Stimulated activated naive CD4-positive, alpha-beta T cell treated with Interleukin-2 at 50 U/mL for 16 hours (primary cell): ENCODE measurements around the gene NFKBIA.
A peak's percentile ranks its signal among the peaks of the same experiment; 100 is the strongest.
"Not testable (repeated sequence)": the region's sequence is repeated elsewhere in the genome, so short reads cannot be mapped to it uniquely, and the experiment has no call there.

ENCODE experiments used
- DNase-seq: peaks from one replicate; lab custom pipeline; 2025; lab: John Stamatoyannopoulos, UW

The NFKBIA gene

DNA sequence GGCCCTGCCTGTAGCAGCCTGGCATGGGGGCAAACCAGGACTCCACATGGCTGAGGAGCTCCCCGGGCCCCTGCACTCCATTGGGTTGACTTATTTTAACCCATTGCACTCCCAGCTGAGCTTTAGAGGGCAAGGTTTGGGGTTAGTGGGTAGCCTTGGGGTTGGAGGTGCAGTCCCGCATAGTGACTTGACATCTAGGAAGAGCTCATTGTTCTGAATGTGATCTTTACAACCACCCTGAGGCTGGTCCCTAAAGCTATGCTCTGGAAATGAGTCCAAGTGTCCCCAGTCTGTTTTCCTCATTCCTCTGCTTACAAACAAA is 36.4 kb downstream of the NFKBIA start:
- no peak for DNase-seq

DNA sequence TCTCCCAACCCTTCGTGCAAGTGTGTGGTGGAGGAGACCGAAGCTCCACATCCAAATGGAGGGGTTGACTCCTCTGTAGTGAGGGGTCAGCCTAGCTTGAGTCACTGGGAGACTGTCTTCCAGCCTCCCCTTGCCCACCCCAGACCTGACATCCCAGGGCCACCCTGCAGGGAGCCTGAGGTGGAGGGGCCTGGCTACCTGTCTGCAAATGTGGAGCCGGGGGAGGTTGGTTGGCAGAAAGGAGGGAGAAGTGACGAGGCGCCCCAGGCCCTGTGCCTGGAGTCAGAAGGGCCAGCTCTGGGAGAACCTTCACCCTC is 37.5 kb downstream of the NFKBIA start:
- DNase-seq: no peak

DNA sequence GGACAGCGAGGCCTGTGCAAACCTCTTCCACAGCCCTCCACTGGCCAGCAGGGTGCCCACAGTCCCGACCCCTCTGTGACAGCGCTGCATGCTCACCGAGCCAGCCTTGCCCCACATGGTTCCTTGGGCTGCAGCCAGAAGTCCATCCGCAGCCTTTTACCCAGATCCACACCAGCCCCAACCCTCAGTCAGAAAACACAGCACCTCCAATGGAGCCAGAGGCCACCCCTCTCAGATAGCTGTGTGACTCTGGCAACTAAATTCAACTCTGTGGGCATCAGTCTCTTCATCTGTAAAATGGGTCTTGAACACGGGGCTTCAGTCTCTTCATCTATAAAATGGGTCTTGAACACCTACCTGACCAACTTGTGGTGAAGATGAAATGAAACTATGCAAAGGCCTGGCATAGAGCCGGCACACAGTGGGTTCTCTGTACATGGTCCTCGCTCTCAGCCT is 38.0 kb downstream of the NFKBIA start:
- no peak for DNase-seq

DNA sequence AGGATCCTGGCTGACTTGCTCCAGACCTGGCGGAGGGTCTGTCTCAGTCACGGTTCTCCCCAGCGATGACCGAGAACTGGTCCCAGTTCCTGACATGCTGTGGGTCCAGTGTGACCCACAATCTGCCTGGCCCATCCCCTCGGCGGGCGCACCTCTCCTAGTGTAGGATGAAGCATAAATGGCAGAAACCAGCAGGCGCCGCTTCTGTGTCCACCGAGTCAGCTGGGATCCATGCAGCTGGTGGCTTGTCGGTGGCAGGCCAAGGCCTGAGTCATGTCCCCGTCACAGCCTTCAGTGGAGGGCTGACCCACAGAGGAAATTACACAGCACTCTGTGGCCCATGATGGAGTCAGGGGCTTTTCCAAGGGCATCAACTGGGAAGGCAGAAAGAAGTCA is 38.5 kb downstream of the NFKBIA start:
- DNase-seq: no peak

DNA sequence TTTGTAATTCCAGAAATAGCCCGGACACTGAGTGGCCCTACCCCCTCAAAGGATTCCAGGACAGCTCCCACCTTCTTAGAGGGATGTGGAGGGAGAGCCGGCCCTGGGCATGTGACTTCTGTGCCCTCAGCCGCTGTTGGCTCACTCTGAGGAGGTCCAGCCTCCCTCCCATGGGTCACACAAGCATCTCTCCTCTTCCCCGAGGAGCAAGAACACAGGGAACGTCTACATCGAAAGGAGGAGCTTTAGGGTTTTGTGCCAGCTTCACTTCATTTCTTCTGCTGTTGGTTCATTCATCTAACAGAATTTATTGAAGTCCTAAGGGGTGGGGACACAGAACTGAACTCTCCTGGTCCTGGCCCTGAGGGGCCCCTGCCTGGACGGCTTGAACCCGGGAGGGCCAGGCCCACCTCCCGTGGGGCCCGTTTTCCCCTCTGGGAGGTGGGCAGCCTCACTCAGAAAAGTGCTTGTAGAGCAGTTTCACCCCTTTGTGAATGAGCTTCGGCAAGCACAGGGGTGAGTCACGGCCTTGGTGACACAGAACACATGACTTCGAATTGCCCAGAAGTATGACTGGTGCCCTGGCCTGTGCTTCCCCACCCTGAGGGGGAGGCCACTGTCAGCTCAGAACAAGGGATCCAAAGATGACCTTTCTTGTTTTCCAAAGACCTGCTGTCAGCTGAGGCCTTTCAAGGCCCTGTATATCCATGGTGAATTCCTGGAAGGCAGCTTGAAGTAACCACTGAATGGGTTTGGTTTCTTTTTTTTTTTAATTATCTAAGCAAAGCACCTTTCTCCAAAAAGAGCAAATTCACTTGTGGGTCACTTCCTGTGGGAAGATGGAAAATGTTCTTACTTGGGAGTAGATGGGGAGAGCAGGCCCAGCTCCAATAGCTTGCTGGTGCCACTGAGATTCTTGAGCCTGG is 39.2 kb downstream of the NFKBIA start:
- peak; percentile 80 for DNase-seq

DNA sequence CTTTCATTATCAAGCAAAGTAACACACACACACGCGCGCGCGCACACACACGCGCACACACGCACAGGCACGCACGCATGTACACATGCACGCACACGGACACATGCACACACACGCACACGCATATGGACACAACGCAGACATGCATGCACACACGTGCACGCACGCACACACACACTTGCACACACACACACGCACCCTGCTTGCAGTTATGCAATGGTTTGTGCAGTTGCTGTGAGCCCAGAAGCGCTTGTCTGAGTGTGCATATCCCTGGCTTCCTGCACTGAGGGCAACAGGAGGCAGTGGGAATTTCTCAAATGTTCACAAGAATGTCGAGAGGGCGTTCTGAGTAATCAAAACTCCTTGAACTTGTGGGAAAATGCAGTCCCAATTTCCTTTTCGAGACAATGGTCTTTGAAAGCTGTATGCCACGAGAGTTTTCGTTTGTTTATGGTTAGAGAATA is 41.6 kb downstream of the NFKBIA start:
- DNase-seq: no peak

DNA sequence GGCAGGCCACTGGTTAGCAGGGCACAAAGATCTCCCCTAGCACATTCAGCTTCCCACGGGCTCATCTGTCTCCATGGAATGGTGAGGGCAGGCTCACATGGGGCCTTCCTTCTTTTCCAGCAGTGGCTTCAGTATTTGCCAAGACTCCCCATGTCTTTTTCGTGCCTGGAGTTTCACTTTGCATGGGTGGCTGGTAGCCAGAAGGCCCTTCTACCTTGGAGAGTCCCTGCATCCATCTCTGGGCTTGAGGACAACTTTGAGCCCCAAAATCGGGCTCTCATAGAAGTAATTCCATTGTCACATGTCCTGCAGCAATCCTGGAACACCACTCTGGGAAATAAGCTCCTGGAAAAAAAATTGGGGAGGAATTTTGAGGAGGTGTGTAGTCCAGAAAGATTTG is 42.1 kb downstream of the NFKBIA start:
- no peak for DNase-seq

DNA sequence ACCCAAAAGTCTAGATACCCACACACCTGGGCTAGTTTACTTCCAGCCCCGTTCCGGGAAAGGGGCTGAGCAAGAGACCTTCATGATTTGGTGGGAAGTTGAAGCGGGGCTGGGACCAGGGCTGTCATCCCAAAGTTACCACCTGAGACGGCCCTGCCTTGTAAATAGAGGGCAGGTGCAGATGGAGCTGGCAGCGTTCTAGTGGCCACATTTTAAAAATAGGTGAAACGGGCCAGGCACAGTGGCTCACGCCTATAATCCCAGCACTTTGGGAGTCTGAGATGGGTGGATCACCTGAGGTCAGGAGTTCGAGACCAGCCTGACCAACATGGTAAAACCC is 43.4 kb downstream of the NFKBIA start:
- DNase-seq: no peak

DNA sequence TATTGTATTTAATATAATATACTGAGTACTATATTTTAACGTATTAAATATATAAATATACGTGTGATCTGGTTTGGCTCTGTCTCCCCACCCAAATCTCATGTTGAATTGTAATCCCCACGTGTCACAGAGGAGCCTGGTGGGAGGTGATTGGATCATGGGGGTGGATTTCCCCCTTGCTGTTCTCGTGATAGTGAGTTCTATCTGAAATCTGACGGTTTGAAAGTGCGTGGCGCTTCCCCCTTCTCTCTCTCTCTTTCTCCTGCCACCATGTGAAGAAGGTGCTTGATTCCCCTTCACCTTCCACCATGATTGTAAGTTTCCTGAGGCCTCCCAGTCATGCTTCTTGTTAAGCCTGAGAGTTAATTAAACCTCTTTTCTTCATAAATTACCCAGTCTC is 44.9 kb downstream of the NFKBIA start:
- DNase-seq: not testable (repeated sequence)

DNA sequence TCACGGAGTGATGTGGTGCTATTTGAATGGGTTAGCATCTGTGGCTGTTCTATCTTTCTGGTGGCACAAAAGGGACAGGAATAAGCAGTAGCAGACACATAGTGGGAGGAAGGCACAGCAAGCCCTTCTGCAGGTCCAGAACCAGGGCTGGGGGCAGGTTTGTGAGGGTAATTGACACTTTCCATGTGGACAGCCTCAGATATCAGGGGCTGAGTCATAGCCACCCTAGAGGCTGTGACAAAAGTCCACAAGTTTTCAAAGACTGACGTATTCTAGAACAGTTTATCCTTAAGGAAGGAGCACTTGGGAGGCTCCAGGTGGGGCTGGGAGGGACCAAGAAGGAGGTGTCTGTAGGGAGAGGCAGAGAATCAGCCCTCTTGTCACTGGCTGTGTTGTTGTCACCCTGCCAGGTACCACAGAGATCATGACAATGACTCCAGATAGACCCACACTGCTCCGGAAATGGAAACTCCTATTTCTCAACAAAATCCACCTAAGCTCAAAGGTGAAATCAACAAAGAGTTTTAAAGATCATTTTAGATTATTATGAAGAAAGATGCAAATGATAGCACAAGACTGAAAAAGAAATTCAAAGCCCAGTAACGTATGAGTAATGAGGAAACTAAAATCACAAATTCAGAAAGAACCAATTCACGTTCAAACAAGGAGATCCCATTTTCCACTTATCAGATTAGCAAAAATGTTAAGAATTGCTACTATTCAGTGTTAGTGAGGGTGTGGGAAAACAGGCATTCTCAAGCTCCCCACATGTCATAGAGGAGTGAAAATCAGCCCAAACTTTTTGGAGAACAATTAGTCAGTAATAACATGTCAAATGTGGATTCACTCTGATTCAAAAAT is 48.3 kb downstream of the NFKBIA start:
- peak; percentile 30 for DNase-seq

DNA sequence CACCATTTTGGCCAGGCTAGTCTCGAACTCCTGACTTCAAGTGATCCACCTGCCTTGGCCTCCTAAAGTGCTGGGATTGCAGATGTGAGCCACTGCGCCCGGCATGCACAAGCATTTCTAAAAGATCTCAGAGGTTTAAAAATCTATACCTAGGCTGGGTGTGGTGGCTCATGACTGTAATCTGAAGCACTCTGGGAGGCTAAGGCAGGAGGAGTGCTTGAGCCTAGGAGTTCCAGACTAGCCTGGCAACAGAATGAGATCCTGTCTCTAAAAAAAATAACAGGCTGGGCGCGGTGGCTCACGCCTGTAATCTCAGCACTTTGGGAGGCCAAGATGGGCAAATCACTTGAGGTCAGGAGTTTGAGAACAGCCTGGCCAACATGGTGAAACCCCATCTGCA is 49.3 kb downstream of the NFKBIA start:
- DNase-seq: not testable (repeated sequence)

DNA sequence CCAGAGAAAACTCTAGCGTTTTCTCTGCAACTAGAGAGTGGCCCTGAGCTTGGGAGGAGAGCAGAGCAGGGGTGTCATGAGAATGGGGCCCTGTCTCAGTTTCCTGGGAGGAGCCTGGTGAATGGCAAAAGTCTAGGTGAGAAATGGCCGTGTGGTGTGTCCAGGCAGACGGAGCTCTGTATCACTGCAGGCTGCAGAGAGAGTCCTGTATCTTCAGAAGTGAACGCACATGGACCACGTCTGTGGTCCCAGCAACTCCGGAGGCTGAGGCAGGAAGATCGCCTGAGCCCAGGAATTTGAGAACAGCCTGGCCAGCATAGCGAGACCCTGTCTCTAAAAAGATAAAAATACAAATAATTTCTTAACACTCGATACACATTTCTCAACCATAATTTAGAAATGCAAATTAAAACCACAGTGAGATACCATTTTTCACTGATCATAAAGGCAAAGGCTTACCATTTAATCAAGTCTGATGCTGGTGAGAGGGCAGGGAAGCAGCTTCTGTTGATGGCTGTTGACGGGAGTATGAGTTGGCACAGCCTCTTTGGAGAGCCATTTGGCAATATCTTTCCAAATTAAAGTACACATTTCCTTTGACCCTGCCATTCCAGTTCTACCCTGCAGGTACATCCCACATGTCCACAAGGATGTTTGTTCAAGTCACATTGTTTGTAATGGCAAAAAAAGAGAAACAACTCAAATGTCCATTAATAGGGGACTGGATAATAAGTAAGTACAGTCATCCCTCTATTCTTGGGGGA is 51.0 kb downstream of the NFKBIA start:
- no peak for DNase-seq

DNA sequence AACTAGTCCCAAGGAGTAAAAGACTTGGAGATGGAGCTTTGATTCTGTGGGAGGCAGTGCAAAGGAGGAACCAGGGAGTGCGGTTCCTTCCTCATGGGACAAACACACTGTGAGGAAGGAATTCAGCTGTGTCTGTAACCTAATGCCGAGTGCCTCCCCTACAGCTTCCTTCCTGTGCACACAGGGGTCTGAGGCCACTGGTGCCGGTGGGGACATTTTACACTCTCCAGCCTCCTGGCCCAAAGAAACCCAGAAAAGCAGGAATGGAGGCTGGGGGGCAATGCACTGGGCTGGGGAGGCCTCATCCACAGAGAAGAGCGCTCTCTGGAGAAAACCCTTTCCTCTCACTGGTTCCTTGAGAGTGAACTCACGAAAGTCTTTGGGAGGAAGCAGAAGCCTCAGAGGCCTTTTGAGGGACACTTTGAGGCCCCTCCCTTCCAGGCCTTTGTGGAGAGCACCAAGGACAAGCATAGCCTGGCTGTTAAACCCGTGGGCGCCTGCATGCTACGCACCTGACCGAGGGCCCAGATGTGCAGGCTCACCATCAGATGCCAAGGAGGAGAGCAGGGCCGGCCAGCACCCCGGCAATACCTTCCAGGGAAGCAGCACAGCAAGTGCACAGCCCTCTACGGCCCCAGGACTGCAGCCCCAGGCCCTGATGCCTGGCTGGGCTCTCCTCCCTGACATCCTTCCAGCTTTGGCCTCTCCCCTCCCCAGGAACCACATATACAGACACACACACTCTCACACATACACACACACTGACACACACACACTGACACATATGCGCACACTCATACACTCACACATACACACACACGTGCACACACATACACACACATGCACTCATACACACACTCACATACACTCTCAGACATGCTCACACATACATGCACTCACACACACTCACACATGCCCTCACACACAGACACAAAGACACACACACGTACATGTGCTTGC is 52.0 kb downstream of the NFKBIA start:
- no peak for DNase-seq

DNA sequence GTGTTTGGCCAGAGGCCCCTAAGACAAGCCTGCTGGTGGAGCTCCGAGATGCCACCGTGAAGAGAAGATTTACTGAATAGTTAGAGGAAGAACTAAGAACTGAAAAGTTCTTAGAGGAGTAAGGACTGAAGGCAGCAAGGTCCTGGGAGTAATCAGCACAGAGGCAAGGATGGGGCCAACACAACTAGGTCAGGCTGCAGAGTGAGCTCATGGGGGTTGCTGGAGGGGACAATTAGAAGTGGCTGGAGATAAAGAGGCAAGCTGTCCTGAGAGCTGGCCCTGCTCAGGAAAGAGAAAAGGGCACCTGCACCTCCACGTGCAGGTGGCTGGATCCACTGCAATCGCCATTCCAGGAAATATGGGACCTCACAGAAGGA is 52.7 kb downstream of the NFKBIA start:
- no peak for DNase-seq
